K562 (cell line): ENCODE data around the gene ZDHHC17. TPM values are rescaled to one million over a fixed set of nuclear protein-coding genes. Genes with fewer than 3 reads are reported as not detected.

Source experiments
- ATAC-seq: fragments of 200-7000 bp; cut with Tn5 transposase; 3 replicates; pipeline ENCODE4 v1.9.1; 2020; ENCODE audit warnings: moderate library complexity
- BruUV-seq: library from RNA; stranded (reverse); fragments of 400-500 nt; replicated peaks from 2 replicates; lab custom pipeline; 2021; lab: Mats Ljungman, UMichigan
- CTCF ChIA-PET: fragments of 300-600 bp; formaldehyde crosslinking; extraction: SDS; loops from one replicate; lab custom pipeline; 2021; ENCODE audit warnings: low intra/inter-chr PET ratio; lab: Yijun Ruan, JAX
- POLR2A ChIA-PET: fragments of 300-600, 350-650 bp; sonication (Branson Sonifier 250); formaldehyde crosslinking; extraction: SDS; loops from one replicate; lab custom pipeline; 2021; ENCODE audit warnings: antibody characterized with exemption, inconsistent platforms; lab: Yijun Ruan, JAX
- DNase-seq, 4 experiments: peaks; one replicate each; pipeline versions ENCODE4 v3.0.0 to v3.0.0-alpha.2; 2011 to 2018; ENCODE audit warnings: low spot score in 3 of 4, mixed read lengths in 3 of 4; ENCODE audit errors: extremely low read depth in 1 of 4
- FAIRE-seq: peaks from 2 replicates; lab custom pipeline; 2011; peaks lifted over from hg19 to GRCh38; lab: Jason Lieb, UNC
- H2AFZ ChIP-seq: 2 replicates; pipeline ENCODE4 v1.6.0; 2011; ENCODE audit warnings: low read depth, low read length, control low read depth, inconsistent platforms
- H3K27ac ChIP-seq: fragments of 200-600 bp; 3 replicates; pipeline ENCODE4 v1.8.0; 2011; ENCODE audit warnings: low read depth, mild to moderate bottlenecking, control low read depth, inconsistent platforms, low read length, moderate library complexity, mixed read lengths; ENCODE audit errors: extremely low read depth
- H3K27me3 ChIP-seq, 2 experiments: fragments of 300-600 bp in 1 of 2; 2 replicates in 1 of 2; 3 replicates in 1 of 2; pipeline versions ENCODE4 v1.6.0 to v1.8.0; 2011; ENCODE audit warnings: inconsistent platforms in 2 of 2, low read length in 2 of 2, mild to moderate bottlenecking in 1 of 2, mixed read lengths in 1 of 2, moderate library complexity in 1 of 2; ENCODE audit not compliant: control insufficient read depth in 2 of 2, insufficient read depth in 2 of 2
- H3K36me3 ChIP-seq: fragments of 300-600 bp; 3 replicates; pipeline ENCODE4 v1.8.0; 2011; ENCODE audit warnings: mild to moderate bottlenecking, low read length, inconsistent platforms; ENCODE audit not compliant: control insufficient read depth, insufficient read depth
- H3K4me1 ChIP-seq, 2 experiments: fragments of 200-600 bp in 1 of 2; replicated peaks in 1 of 2; 2 replicates in 1 of 2; 3 replicates in 1 of 2; pipeline versions ENCODE4 v1.5.1 to v1.8.0; 2011; ENCODE audit warnings: inconsistent platforms in 2 of 2, low read length in 2 of 2, mild to moderate bottlenecking in 1 of 2, mixed read lengths in 1 of 2, moderate library complexity in 1 of 2; ENCODE audit not compliant: control insufficient read depth in 2 of 2, insufficient read depth in 2 of 2
- H3K4me2 ChIP-seq: 2 replicates; pipeline ENCODE4 v1.6.1; 2011; ENCODE audit warnings: low read length, control low read depth, inconsistent platforms, mixed read lengths; ENCODE audit not compliant: insufficient read depth
- H3K4me3 ChIP-seq: fragments of 200-600 bp; sonication (generic), shearing (Covaris generic); 2 replicates; pipeline ENCODE4 v1.5.1; 2016; ENCODE audit warnings: control low read depth, inconsistent platforms
- H3K79me2 ChIP-seq: fragments of 200-600 bp; 3 replicates; pipeline ENCODE4 v1.8.0; 2011; ENCODE audit warnings: low read length, inconsistent platforms; ENCODE audit not compliant: control insufficient read depth, insufficient read depth
- H3K9ac ChIP-seq, 2 experiments: 2 replicates each; pipeline versions ENCODE4 v1.6.0 to v1.6.1; 2011; ENCODE audit warnings: low read depth in 2 of 2, low read length in 2 of 2, control low read depth in 1 of 2, inconsistent platforms in 1 of 2, mild to moderate bottlenecking in 1 of 2, mixed read lengths in 1 of 2; ENCODE audit not compliant: insufficient read depth in 1 of 2
- H3K9me1 ChIP-seq: one replicate; pipeline ENCODE4 v1.6.0; 2011; ENCODE audit warnings: inconsistent platforms, mild to moderate bottlenecking, low read length, moderate library complexity; ENCODE audit not compliant: control insufficient read depth, insufficient read depth
- H3K9me3 ChIP-seq: replicated peaks from 2 replicates; pipeline ENCODE4 v1.5.1; 2011; ENCODE audit warnings: low read depth, low read length, inconsistent platforms; ENCODE audit not compliant: control insufficient read depth, insufficient read depth
- H4K20me1 ChIP-seq: replicated peaks from 2 replicates; pipeline ENCODE4 v1.6.1; 2011; ENCODE audit warnings: low read length, inconsistent platforms, mixed read lengths; ENCODE audit not compliant: control insufficient read depth, insufficient read depth
- EWSR1 ChIP-seq: fragments of 450-650 bp; IDR thresholded peaks from 2 replicates; pipeline ENCODE4 v1.6.1; 2018; ENCODE audit warnings: borderline replicate concordance, mild to moderate bottlenecking, low read depth, moderate library complexity; ENCODE audit not compliant: partially characterized antibody
- HMGN3 ChIP-seq: IDR thresholded peaks from 2 replicates; pipeline ENCODE4 v1.6.1; 2011; ENCODE audit warnings: borderline replicate concordance, low read depth, mild to moderate bottlenecking, mixed read lengths, low read length; ENCODE audit not compliant: insufficient read length; ENCODE audit errors: extremely low read depth
- MAFG ChIP-seq: fragments of 450-650 bp; conservative IDR thresholded peaks from 2 replicates; pipeline ENCODE4 v1.6.1; 2016; ENCODE audit warnings: missing genetic modification characterization, missing compliant biosample characterization
- NONO ChIP-seq, 2 experiments: fragments of 200-400 bp in 1 of 2; fragments of 450-650 bp in 1 of 2; formaldehyde crosslinking in 1 of 2; IDR thresholded peaks; 2 replicates each; pipeline ENCODE4 v1.6.1; 2017; ENCODE audit warnings: low read depth in 2 of 2, mild to moderate bottlenecking in 2 of 2, moderate library complexity in 2 of 2, low read length in 1 of 2
- PHB ChIP-seq: fragments of 250-450 bp; sonication (Bioruptor Pico); IDR thresholded peaks from 2 replicates; pipeline ENCODE4 v1.5.0; 2021
- POLR2A ChIP-seq: fragments of 450-650 bp; conservative IDR thresholded peaks from 2 replicates; pipeline ENCODE4 v1.6.1; 2016
- YY1 ChIP-seq, 3 experiments: IDR thresholded peaks; 2 replicates each; pipeline ENCODE4 v1.6.1; 2011; ENCODE audit warnings: low read length in 2 of 3, mild to moderate bottlenecking in 2 of 3, moderate library complexity in 2 of 3, borderline replicate concordance in 1 of 3, control low read depth in 1 of 3, low read depth in 1 of 3; ENCODE audit not compliant: insufficient read depth in 3 of 3, insufficient replicate concordance in 2 of 3, control insufficient read depth in 1 of 3, insufficient read length in 1 of 3; ENCODE audit errors: extremely low read depth in 1 of 3
- ZC3H8 ChIP-seq: fragments of 450-650 bp; IDR thresholded peaks from 2 replicates; pipeline ENCODE4 v1.6.1; 2017
- ZNF23 ChIP-seq: fragments of 250-450 bp; sonication (Bioruptor Pico); IDR thresholded peaks from 2 replicates; pipeline ENCODE4 v1.4.0; 2020; ENCODE audit warnings: mild to moderate bottlenecking
- ZNF408 ChIP-seq: fragments of 250-450 bp; sonication (Bioruptor Pico); IDR thresholded peaks from 2 replicates; pipeline ENCODE4 v1.4.0; 2020; ENCODE audit warnings: low read depth, mild to moderate bottlenecking, moderate library complexity
- ZNF444 ChIP-seq: fragments of 250-450 bp; sonication (Bioruptor Pico); IDR thresholded peaks from 2 replicates; pipeline ENCODE4 v1.4.0; 2020; ENCODE audit warnings: mild to moderate bottlenecking, moderate library complexity
- ZNF75A ChIP-seq: fragments of 450-650 bp; formaldehyde crosslinking; IDR thresholded peaks from 2 replicates; pipeline ENCODE4 v1.4.0; 2020; ENCODE audit warnings: mild to moderate bottlenecking
- ZNF764 ChIP-seq: fragments of 250-450 bp; sonication (Bioruptor Pico); IDR thresholded peaks from 2 replicates; pipeline ENCODE4 v1.4.0; 2020; ENCODE audit warnings: low read depth, mild to moderate bottlenecking, moderate library complexity
- ZNF778 ChIP-seq: fragments of 450-650 bp; formaldehyde crosslinking; IDR thresholded peaks from 2 replicates; pipeline ENCODE4 v1.4.0; 2020; ENCODE audit warnings: mild to moderate bottlenecking, moderate library complexity
- WGBS: fragments of 100-300 bp; shearing (Covaris generic); methylation state at CpG from one replicate; pipeline ENCODE4 v1.1.6; 2016; ENCODE audit warnings: low coverage, mixed read lengths; ENCODE audit not compliant: insufficient coverage; ENCODE audit errors: missing lambda C conversion rate; 5-methylcytosine and 5-hydroxymethylcytosine counted together
- in situ Hi-C: fragments of 300-500 bp; cut with MboI; formaldehyde crosslinking; loops from 4 replicates; pipeline ENCODE4 v1.15.0; 2018; ENCODE audit warnings: inconsistent platforms, mixed read lengths
- intact Hi-C: fragments of 100-400 bp; cut with micrococcal nuclease; formaldehyde crosslinking; loops from 2 replicates; pipeline ENCODE4 v1.14.2; 2022
- polyA plus RNA-seq, 8 experiments: library from polyadenylated mRNA; depleted of rRNA in 4 of 8; stranded (reverse) in 5 of 8; unstranded in 3 of 8; fragments of >200 nt; fragmentation: Nextera tagmentation in 2 of 8; fragmentation: Illumina TruSeq in 1 of 8; extraction: Ambion mirVana in 2 of 8; extraction: Trizol in 1 of 8; gene quantifications; 2 replicates each; pipeline versions ENCODE4 v1.2.1 to v1.2.3, GENCODE V29; 2011 to 2014; ENCODE audit warnings: inconsistent platforms in 1 of 8, missing spikeins in 1 of 8
- total RNA-seq, 7 experiments: library from RNA; depleted of rRNA in 6 of 7; stranded (reverse); fragments of >200 nt in 6 of 7; fragmentation: Illumina TruSeq in 2 of 7; extraction: Trizol in 2 of 7; gene quantifications; 2 replicates each; pipeline versions ENCODE4 v1.2.1 to v1.2.3, GENCODE V29; 2011 to 2021; ENCODE audit warnings: low replicate concordance in 1 of 7

The ZDHHC17 gene
- total and polyA plus RNA-seq, 9 of the 15 experiments (the other 6 are each of a cell fraction or from before 2014, with no cell fraction given), result 6.7 to 66.0 (median 27.5) TPM

DNA sequence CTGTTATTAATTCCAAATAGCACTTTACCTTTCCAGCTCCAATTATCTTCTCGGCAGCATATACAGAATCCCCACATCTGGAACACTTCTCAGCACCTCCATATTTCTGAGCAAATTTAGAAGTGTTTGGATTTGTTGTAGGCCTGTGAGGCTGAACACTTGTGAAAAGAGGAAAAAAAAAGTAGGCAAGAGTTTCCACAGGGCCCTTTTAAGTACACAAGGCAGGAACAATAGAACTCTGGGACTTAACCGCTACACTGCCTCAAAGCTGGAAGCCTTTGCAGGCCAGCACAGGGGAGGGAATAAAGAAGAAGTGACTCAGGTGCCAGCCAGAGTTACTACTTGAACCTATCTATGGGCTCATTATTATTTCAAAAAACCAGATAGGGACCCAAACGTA is 96.3 kb downstream of the ZDHHC17 start:
- 69% methylated on average over 3 of the region's 3 CpGs for WGBS
- Histone ChIP-seq H3K9me3 (no peaks in the 10 kb centered on the region), H3K4me3 (no peak overlapping the region), H3K27me3 (no peaks in the 10 kb centered on the region), H3K9ac (no peak overlapping the region), H3K27ac (no peak overlapping the region), H2AFZ (no peak overlapping the region), H3K79me2 (no peaks in the 10 kb centered on the region), H3K36me3 (no peaks in the 10 kb centered on the region), H4K20me1 (no peaks in the 10 kb centered on the region), H3K4me2 (no peak overlapping the region), H3K9me1 (no peaks in the 10 kb centered on the region), H3K4me1 (no peaks in the 10 kb centered on the region; a peak in 1 of 5 replicates)
- ATAC-seq, result no peak
- in situ Hi-C loops, result no loop called here
- no peak for TF ChIP-seq POLR2A
- no peak for TF ChIP-seq ZNF408 (CRISPR knock-in tag)
- TF ChIP-seq ZNF23, result no peak
- no peak for TF ChIP-seq PHB (CRISPR knock-in tag)
- TF ChIP-seq ZC3H8, result no peak
- TF ChIP-seq NONO (IDR thresholded peaks at IDR 0.05; ENCODE audit: low read depth in 2 of 2, low read length in 1 of 2), result no peak
- TF ChIP-seq HMGN3, result no peak
- TF ChIP-seq MAFG (tag), result no peak
- TF ChIP-seq ZNF778 (CRISPR knock-in tag), result no peak
- TF ChIP-seq ZNF75A (CRISPR knock-in tag), result no peak
- TF ChIP-seq ZNF444 (CRISPR knock-in tag), result no peak
- no peak for TF ChIP-seq EWSR1
- TF ChIP-seq YY1 (IDR thresholded peaks at IDR 0.05; ENCODE audit: borderline replicate concordance in 1 of 3, control insufficient read depth in 1 of 3, extremely low read depth in 1 of 3, insufficient read depth in 3 of 3, insufficient read length in 1 of 3, insufficient replicate concordance in 2 of 3, low read depth in 1 of 3, low read length in 2 of 3), result no peak
- TF ChIP-seq ZNF764 (CRISPR knock-in tag), result no peak
- BruUV-seq, result no TSS peak
- CTCF ChIA-PET, result no interaction called here
- FAIRE-seq, result no peak
- intact Hi-C loops, result no loop called here
- DNase-seq, result no peak
- POLR2A ChIA-PET, result no interaction called here
